HEK293 (cell line): ENCODE results near the gene TUBGCP3.

Experiments
- CTCF ChIA-PET: fragments of 350-600 bp; formaldehyde crosslinking; extraction: SDS; loops from one replicate; lab custom pipeline; 2021; ENCODE audit warnings: antibody characterized with exemption; lab: Yijun Ruan, JAX
- POLR2A ChIA-PET: fragments of 300-600 bp; formaldehyde crosslinking; extraction: SDS; loops from one replicate; lab custom pipeline; 2020; ENCODE audit warnings: antibody characterized with exemption, inconsistent platforms; lab: Yijun Ruan, JAX
- H3K27ac ChIP-seq: fragments of 200-500 bp; sonication (Bioruptor generic); 2 replicates; pipeline ENCODE4 v1.5.1; 2014; ENCODE audit warnings: low read depth, low read length, control low read depth, inconsistent platforms; ENCODE audit errors: extremely low read depth
- H3K36me3 ChIP-seq, 2 experiments: fragments of 200-500 bp in 1 of 2; sonication (Bioruptor generic) in 1 of 2; 1 replicate in 1 of 2; 2 replicates in 1 of 2; pipeline ENCODE4 v1.5.1; 2014 to 2017; ENCODE audit warnings: inconsistent platforms in 2 of 2, low read length in 2 of 2; ENCODE audit not compliant: control insufficient read depth in 2 of 2, insufficient read depth in 1 of 2
- H3K4me1 ChIP-seq: fragments of 200-500 bp; sonication (Bioruptor generic); 2 replicates; pipeline ENCODE4 v1.5.1; 2014; ENCODE audit warnings: mild to moderate bottlenecking, low read length, inconsistent platforms; ENCODE audit not compliant: control insufficient read depth, insufficient read depth
- H3K4me3 ChIP-seq: 2 replicates; pipeline ENCODE4 v1.5.1; 2011; ENCODE audit warnings: low read depth, mild to moderate bottlenecking, control low read depth, low read length, moderate library complexity
- H3K9me3 ChIP-seq: fragments of 200-500 bp; sonication (Bioruptor generic); 2 replicates; pipeline ENCODE4 v1.5.1; 2014; ENCODE audit warnings: low read depth, low read length, inconsistent platforms; ENCODE audit not compliant: control insufficient read depth, insufficient read depth
- BCL11A ChIP-seq: fragments of 450-650 bp; formaldehyde crosslinking; IDR thresholded peaks from 2 replicates; pipeline ENCODE4 v1.5.1; 2016; ENCODE audit warnings: low read depth, missing biosample characterization, missing genetic modification characterization
- GFI1B ChIP-seq: fragments of 450-650 bp; formaldehyde crosslinking; IDR thresholded peaks from 2 replicates; pipeline ENCODE4 v1.5.1; 2016; ENCODE audit warnings: missing biosample characterization, missing genetic modification characterization
- GLI2 ChIP-seq: fragments of 450-650 bp; formaldehyde crosslinking; IDR thresholded peaks from 2 replicates; pipeline ENCODE4; 2017; ENCODE audit warnings: missing biosample characterization, missing genetic modification characterization, low read depth, borderline replicate concordance
- KLF10 ChIP-seq: fragments of 450-650 bp; IDR thresholded peaks from 2 replicates; pipeline ENCODE4 v1.5.1; 2018; ENCODE audit warnings: missing biosample characterization, mild to moderate bottlenecking, missing genetic modification characterization
- KLF7 ChIP-seq: fragments of 450-650 bp; formaldehyde crosslinking; IDR thresholded peaks from 2 replicates; pipeline ENCODE4 v1.5.1; 2016; ENCODE audit warnings: missing biosample characterization, missing genetic modification characterization, borderline replicate concordance
- MZF1 ChIP-seq: fragments of 450-650 bp; formaldehyde crosslinking; IDR thresholded peaks from 2 replicates; pipeline ENCODE4 v1.5.1; 2017; ENCODE audit warnings: missing biosample characterization, missing genetic modification characterization, borderline replicate concordance
- SP3 ChIP-seq: fragments of 450-650 bp; formaldehyde crosslinking; IDR thresholded peaks from 2 replicates; pipeline ENCODE4 v1.5.1; 2016; ENCODE audit warnings: missing biosample characterization, missing genetic modification characterization
- ZBTB17 ChIP-seq: fragments of 450-650 bp; formaldehyde crosslinking; IDR thresholded peaks from 2 replicates; pipeline ENCODE4 v1.5.1; 2016; ENCODE audit warnings: missing biosample characterization, missing genetic modification characterization
- ZNF184 ChIP-seq: fragments of 450-650 bp; IDR thresholded peaks from 2 replicates; pipeline ENCODE4 v1.5.1; 2018; ENCODE audit warnings: missing biosample characterization, mild to moderate bottlenecking, missing genetic modification characterization
- ZNF2 ChIP-seq: fragments of 450-650 bp; formaldehyde crosslinking; IDR thresholded peaks from 2 replicates; pipeline ENCODE4 v1.5.1; 2016; ENCODE audit warnings: missing biosample characterization, missing genetic modification characterization
- ZNF202 ChIP-seq: fragments of 450-650 bp; formaldehyde crosslinking; IDR thresholded peaks from 2 replicates; pipeline ENCODE4 v1.5.1; 2016; ENCODE audit warnings: missing biosample characterization, missing genetic modification characterization, borderline replicate concordance
- ZNF248 ChIP-seq: fragments of 450-650 bp; formaldehyde crosslinking; IDR thresholded peaks from 2 replicates; pipeline ENCODE4 v1.5.1; 2017; ENCODE audit warnings: missing biosample characterization, missing genetic modification characterization
- ZNF266 ChIP-seq: fragments of 450-650 bp; formaldehyde crosslinking; IDR thresholded peaks from 2 replicates; pipeline ENCODE4 v1.5.1; 2016; ENCODE audit warnings: missing biosample characterization, missing genetic modification characterization, low read depth
- ZNF302 ChIP-seq: fragments of 450-650 bp; formaldehyde crosslinking; IDR thresholded peaks from 2 replicates; pipeline ENCODE4 v1.5.1; 2016; ENCODE audit warnings: missing biosample characterization, missing genetic modification characterization, low read depth
- ZNF473 ChIP-seq: fragments of 450-650 bp; formaldehyde crosslinking; IDR thresholded peaks from 2 replicates; pipeline ENCODE4 v1.5.1; 2017; ENCODE audit warnings: missing biosample characterization, missing genetic modification characterization
- ZNF626 ChIP-seq: fragments of 450-650 bp; sonication (Bioruptor Pico); formaldehyde crosslinking; IDR thresholded peaks from 2 replicates; pipeline ENCODE4 v1.5.1; 2018; ENCODE audit warnings: missing biosample characterization, missing genetic modification characterization, inconsistent platforms
- ZNF654 ChIP-seq: fragments of 450-650 bp; formaldehyde crosslinking; IDR thresholded peaks from 2 replicates; pipeline ENCODE4 v1.5.1; 2016; ENCODE audit warnings: low read depth, missing biosample characterization, missing genetic modification characterization
- ZNF660 ChIP-seq: fragments of 450-650 bp; IDR thresholded peaks from 2 replicates; pipeline ENCODE4 v1.5.1; 2018; ENCODE audit warnings: missing biosample characterization, mild to moderate bottlenecking, missing genetic modification characterization
- ZNF792 ChIP-seq: fragments of 450-650 bp; formaldehyde crosslinking; IDR thresholded peaks from 2 replicates; pipeline ENCODE4 v1.5.1; 2016; ENCODE audit warnings: missing biosample characterization, missing genetic modification characterization
- ZSCAN30 ChIP-seq: fragments of 450-650 bp; IDR thresholded peaks from 2 replicates; pipeline ENCODE4 v1.5.1; 2018; ENCODE audit warnings: missing biosample characterization, mild to moderate bottlenecking, missing genetic modification characterization, moderate library complexity
- TF ChIP-seq, protein P1 (sequence below): fragments of 450-650 bp; formaldehyde crosslinking; IDR thresholded peaks from 2 replicates; pipeline ENCODE4 v1.5.1; 2016; ENCODE audit warnings: missing biosample characterization, missing genetic modification characterization
- TF ChIP-seq, protein P2 (sequence below): fragments of 450-650 bp; formaldehyde crosslinking; IDR thresholded peaks from 2 replicates; pipeline ENCODE4 v1.5.1; 2016; ENCODE audit warnings: missing biosample characterization, missing genetic modification characterization
- TF ChIP-seq, protein P3 (sequence below): fragments of 450-650 bp; formaldehyde crosslinking; IDR thresholded peaks from 2 replicates; pipeline ENCODE4 v1.5.1; 2016; ENCODE audit warnings: missing biosample characterization, missing genetic modification characterization
- TF ChIP-seq, protein P4 (sequence below): fragments of 450-650 bp; formaldehyde crosslinking; IDR thresholded peaks from 2 replicates; pipeline ENCODE4 v1.5.1; 2016; ENCODE audit warnings: missing biosample characterization, missing genetic modification characterization
- TF ChIP-seq, protein P5 (sequence below): fragments of 450-650 bp; formaldehyde crosslinking; IDR thresholded peaks from 2 replicates; pipeline ENCODE4 v1.5.1; 2017; ENCODE audit warnings: missing biosample characterization, missing genetic modification characterization

TUBGCP3 gene

DNA sequence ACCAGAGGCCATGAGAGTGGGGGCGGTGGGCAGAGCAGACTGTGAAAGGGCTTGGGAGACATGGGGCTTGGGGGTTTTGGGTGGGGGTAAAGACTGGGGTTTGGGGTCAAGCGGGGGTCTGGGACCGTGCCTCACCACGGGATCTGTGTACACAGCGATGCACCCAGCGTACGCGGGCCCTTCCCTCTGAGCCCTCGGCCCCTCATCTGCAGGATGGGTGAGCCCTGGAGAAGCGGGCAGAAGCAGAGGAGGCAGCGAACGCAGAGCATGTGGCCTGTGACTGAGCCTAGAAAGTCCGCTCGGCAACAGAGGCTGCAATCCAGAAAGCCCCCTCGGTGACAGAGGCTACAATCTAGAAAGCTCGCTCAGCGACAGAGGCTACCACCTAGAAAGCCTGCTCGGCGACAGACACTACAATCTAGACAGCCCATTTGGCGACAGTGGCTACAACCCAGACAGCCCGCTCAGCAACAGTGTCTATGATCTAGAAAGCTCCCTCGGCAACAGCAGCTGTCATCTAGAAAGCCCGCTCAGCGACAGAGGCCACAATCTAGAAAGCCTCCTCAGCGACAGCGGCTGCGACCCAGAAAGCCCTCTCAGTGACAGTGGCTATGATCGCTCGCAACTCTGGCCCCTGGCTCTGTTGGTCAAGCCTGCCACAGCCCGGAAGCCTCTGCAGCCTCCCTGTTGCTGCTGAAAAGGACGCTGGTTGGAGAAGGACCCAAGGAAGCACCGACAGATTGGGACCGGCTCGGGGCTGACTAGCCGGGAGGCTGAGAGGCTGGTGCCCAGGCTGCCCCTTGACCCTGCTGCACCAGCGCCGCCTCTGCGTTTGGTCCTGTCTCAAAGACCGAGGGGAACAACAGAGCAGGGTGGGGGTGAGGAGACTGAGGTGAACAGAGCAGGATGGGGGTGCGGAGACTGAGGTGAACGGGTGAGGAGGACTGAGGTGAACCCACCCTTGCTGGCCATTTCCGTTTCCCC is 143.2 kb downstream of the TUBGCP3 start:
- Histone ChIP-seq H3K4me1 (no peaks in the 10 kb centered on the region), H3K27ac (no peak overlapping the region), H3K9me3 (no peaks in the 10 kb centered on the region), H3K36me3 (no peaks in the 10 kb centered on the region), H3K4me3 (no peak overlapping the region)
- TF ChIP-seq ZNF248 (tag by site-specific recombination) (no peak), ZNF266 (tag by site-specific recombination) (no peak), KLF7 (tag by site-specific recombination) (no peak), ZNF626 (no peak), ZNF2 (tag by site-specific recombination) (no peak), ZNF184 (no peak), GFI1B (no peak), KLF10 (no peak), ZNF473 (no peak), ZNF660 (tag by site-specific recombination) (no peak), ZNF792 (no peak), ZNF302 (tag by site-specific recombination) (no peak), GLI2 (no peak), ZNF202 (tag by site-specific recombination) (no peak)
- TF ChIP-seq, protein P1, sequence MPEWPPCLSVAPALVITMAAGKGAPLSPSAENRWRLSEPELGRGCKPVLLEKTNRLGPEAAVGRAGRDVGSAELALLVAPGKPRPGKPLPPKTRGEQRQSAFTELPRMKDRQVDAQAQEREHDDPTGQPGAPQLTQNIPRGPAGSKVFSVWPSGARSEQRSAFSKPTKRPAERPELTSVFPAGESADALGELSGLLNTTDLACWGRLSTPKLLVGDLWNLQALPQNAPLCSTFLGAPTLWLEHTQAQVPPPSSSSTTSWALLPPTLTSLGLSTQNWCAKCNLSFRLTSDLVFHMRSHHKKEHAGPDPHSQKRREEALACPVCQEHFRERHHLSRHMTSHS: no peak
- TF ChIP-seq, protein P2, sequence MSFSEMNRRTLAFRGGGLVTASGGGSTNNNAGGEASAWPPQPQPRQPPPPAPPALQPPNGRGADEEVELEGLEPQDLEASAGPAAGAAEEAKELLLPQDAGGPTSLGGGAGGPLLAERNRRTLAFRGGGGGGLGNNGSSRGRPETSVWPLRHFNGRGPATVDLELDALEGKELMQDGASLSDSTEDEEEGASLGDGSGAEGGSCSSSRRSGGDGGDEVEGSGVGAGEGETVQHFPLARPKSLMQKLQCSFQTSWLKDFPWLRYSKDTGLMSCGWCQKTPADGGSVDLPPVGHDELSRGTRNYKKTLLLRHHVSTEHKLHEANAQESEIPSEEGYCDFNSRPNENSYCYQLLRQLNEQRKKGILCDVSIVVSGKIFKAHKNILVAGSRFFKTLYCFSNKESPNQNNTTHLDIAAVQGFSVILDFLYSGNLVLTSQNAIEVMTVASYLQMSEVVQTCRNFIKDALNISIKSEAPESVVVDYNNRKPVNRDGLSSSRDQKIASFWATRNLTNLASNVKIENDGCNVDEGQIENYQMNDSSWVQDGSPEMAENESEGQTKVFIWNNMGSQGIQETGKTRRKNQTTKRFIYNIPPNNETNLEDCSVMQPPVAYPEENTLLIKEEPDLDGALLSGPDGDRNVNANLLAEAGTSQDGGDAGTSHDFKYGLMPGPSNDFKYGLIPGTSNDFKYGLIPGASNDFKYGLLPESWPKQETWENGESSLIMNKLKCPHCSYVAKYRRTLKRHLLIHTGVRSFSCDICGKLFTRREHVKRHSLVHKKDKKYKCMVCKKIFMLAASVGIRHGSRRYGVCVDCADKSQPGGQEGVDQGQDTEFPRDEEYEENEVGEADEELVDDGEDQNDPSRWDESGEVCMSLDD (tag by site-specific recombination): no peak
- TF ChIP-seq, protein P3, sequence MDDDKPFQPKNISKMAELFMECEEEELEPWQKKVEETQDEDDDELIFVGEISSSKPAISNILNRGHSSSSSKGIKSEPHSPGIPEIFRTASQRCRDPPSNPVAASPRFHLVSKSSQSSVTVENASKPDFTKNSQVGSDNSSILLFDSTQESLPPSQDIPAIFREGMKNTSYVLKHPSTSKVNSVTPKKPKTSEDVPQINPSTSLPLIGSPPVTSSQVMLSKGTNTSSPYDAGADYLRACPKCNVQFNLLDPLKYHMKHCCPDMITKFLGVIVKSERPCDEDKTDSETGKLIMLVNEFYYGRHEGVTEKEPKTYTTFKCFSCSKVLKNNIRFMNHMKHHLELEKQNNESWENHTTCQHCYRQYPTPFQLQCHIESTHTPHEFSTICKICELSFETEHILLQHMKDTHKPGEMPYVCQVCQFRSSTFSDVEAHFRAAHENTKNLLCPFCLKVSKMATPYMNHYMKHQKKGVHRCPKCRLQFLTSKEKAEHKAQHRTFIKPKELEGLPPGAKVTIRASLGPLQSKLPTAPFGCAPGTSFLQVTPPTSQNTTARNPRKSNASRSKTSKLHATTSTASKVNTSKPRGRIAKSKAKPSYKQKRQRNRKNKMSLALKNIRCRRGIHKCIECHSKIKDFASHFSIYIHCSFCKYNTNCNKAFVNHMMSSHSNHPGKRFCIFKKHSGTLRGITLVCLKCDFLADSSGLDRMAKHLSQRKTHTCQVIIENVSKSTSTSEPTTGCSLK (tag by site-specific recombination): no peak
- TF ChIP-seq, protein P4, sequence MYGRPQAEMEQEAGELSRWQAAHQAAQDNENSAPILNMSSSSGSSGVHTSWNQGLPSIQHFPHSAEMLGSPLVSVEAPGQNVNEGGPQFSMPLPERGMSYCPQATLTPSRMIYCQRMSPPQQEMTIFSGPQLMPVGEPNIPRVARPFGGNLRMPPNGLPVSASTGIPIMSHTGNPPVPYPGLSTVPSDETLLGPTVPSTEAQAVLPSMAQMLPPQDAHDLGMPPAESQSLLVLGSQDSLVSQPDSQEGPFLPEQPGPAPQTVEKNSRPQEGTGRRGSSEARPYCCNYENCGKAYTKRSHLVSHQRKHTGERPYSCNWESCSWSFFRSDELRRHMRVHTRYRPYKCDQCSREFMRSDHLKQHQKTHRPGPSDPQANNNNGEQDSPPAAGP (tag by site-specific recombination): no peak
- ChIA-PET CTCF (interaction anchor here (0.6 to 3.3 kb wide), 16 partner anchors 66 to 1234 kb away, joined by 3 to 23 read pairs (median 3); no protein-coding TSS in a partner anchor), POLR2A (no interaction called here)

DNA sequence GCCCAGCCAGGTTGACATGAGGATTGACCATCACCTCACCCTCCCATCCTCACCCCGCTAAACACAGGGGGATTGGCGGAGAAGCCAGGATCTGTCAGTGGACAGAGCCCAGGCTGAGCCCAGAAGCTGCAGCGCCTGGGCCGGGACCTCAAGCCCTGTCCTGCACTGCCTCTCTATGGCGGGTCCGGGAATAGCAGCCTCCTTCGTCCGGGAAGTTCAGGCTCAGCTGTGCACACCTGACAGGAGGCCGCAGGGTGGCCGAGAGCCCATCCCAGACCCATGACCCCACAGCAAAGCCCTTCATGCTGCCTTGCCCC is 144.0 kb downstream of the TUBGCP3 start:
- POLR2A ChIA-PET: no interaction called here
- no peaks in the 10 kb centered on the region for H3K36me3 ChIP-seq
- 0 out of 2 replicates have a peak, but pooled peaks have one; percentile 38 for TF ChIP-seq ZSCAN30
- no peak for TF ChIP-seq MZF1 (tag by site-specific recombination)
- TF ChIP-seq, protein P5, sequence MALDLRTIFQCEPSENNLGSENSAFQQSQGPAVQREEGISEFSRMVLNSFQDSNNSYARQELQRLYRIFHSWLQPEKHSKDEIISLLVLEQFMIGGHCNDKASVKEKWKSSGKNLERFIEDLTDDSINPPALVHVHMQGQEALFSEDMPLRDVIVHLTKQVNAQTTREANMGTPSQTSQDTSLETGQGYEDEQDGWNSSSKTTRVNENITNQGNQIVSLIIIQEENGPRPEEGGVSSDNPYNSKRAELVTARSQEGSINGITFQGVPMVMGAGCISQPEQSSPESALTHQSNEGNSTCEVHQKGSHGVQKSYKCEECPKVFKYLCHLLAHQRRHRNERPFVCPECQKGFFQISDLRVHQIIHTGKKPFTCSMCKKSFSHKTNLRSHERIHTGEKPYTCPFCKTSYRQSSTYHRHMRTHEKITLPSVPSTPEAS (tag by site-specific recombination): no peak
- 0 out of 2 replicates have a peak, but pooled peaks have one; percentile 26 for TF ChIP-seq ZNF660 (tag by site-specific recombination)
- TF ChIP-seq ZNF654: peak; percentile 74
- no peak for TF ChIP-seq BCL11A
- no peak for TF ChIP-seq SP3
- peak; percentile 39; the same call in 1 of the 2 replicates for TF ChIP-seq ZBTB17 (tag by site-specific recombination)
- TF ChIP-seq, all 188 proteins: peak for 4
- CTCF ChIA-PET: interaction anchor here (0.6 to 3.3 kb wide), 15 partner anchors 9 to 1233 kb away, joined by 3 to 23 read pairs (median 4); no protein-coding TSS in a partner anchor
- no peaks in the 10 kb centered on the region for H3K9me3 ChIP-seq
- no peaks in the 10 kb centered on the region for H3K4me1 ChIP-seq
- no peak overlapping the region for H3K4me3 ChIP-seq
- no peak overlapping the region for H3K27ac ChIP-seq
